Lung (tissue), 12 donors: Measurements from ENCODE around the gene PLXNA1. TPM values are rescaled to one million over a fixed set of nuclear protein-coding genes. Genes with fewer than 3 reads are reported as not detected.

Experiments
- ATAC-seq: fragments of 200-7000 bp; cut with Tn5 transposase; one replicate; pipeline ENCODE4 v1.9.1; 2020; ENCODE audit warnings: moderate number of reproducible peaks; ENCODE audit not compliant: insufficient read depth, low FRiP score
- DNase-seq, 3 donors: peaks; one replicate each; pipeline ENCODE4 v3.0.0-alpha.2; 2013 to 2017
- H3K27ac ChIP-seq, 2 donors: one replicate each; pipeline ENCODE4 v1.5.1; 2013; ENCODE audit warnings: mild to moderate bottlenecking in 2 of 2, moderate library complexity in 2 of 2, control low read depth in 1 of 2, inconsistent platforms in 1 of 2, low read depth in 1 of 2, low read length in 1 of 2
- H3K27me3 ChIP-seq, 3 donors: one replicate each; pipeline ENCODE4 v1.5.1; 2013; ENCODE audit warnings: low read length in 2 of 3; ENCODE audit not compliant: control insufficient read depth in 3 of 3, insufficient read depth in 3 of 3
- H3K36me3 ChIP-seq, 4 donors: one replicate each; pipeline ENCODE4 v1.5.1; 2013; ENCODE audit warnings: low read length in 4 of 4, mild to moderate bottlenecking in 1 of 4, moderate library complexity in 1 of 4; ENCODE audit not compliant: control insufficient read depth in 4 of 4, insufficient read depth in 4 of 4
- H3K4me1 ChIP-seq, 5 donors: one replicate each; pipeline ENCODE4 v1.5.1; 2013; ENCODE audit warnings: low read length in 5 of 5, mild to moderate bottlenecking in 2 of 5, moderate library complexity in 1 of 5; ENCODE audit not compliant: control insufficient read depth in 5 of 5, insufficient read depth in 5 of 5
- H3K4me3 ChIP-seq: one replicate; pipeline ENCODE4 v1.5.1; 2013; ENCODE audit warnings: mild to moderate bottlenecking, control low read depth, moderate library complexity
- H3K9ac ChIP-seq, 2 donors: one replicate each; pipeline ENCODE4 v1.5.1; 2013; ENCODE audit warnings: low read length in 2 of 2, control low read depth in 1 of 2; ENCODE audit not compliant: insufficient read depth in 1 of 2
- H3K9me3 ChIP-seq, 4 donors: one replicate each; pipeline ENCODE4 v1.5.1; 2013; ENCODE audit warnings: low read length in 3 of 4, mild to moderate bottlenecking in 1 of 4, moderate library complexity in 1 of 4; ENCODE audit not compliant: control insufficient read depth in 4 of 4, insufficient read depth in 3 of 4
- CTCF ChIP-seq: IDR thresholded peaks from 2 replicates; pipeline ENCODE4 v1.5.1; 2012; ENCODE audit warnings: mild to moderate bottlenecking; ENCODE audit errors: control extremely low read depth, extremely low read depth
- WGBS, 2 donors: extraction: QIAGEN DNeasy Blood & Tissue Kit; methylation state at CpG; one replicate each; pipeline ENCODE4 v1.1.7; 2013; 5-methylcytosine and 5-hydroxymethylcytosine counted together
- polyA plus RNA-seq, 2 donors: library from polyadenylated mRNA; stranded (reverse); fragments of 200-250 nt; gene quantifications; one replicate each; pipeline ENCODE4 v1.2.1, GENCODE V29; 2013
- total RNA-seq, 2 donors: library from RNA; depleted of rRNA in 1 of 2; stranded (reverse); fragments of >200 nt in 1 of 2; gene quantifications; one replicate each; pipeline ENCODE4 v1.2.1, GENCODE V29; 2014 to 2021
- donor health status: control.
- donor health status: control.
- donor health status: Bipolar disorder and iron deficiency.
- donor health status: healthy.
- donor health status: DM: yes; HTN: yes; CAD: no.

PLXNA1 gene
- total and polyA plus RNA-seq, 4 donors: 17.6 to 51.7 (median 21.7) TPM

- peaks cover 0 to 2% (median 0%) of the 10 kb centered on the region in 4 donors for H3K9me3 ChIP-seq
- H3K27me3 ChIP-seq: no peaks in the 10 kb centered on the region
- no peak for TF ChIP-seq CTCF
- no peak overlapping the region for H3K4me3 ChIP-seq
- DNase-seq (peak in 2 of 3 donors; percentile 21 to 37), ATAC-seq (no peak)
- H3K9ac ChIP-seq: no peak overlapping the region
- H3K4me1 ChIP-seq: peaks cover 0 to 15% (median 3%) of the 10 kb centered on the region in 5 donors
- H3K36me3 ChIP-seq: peaks cover 0 to 3% (median 0%) of the 10 kb centered on the region in 4 donors
- H3K27ac ChIP-seq: peak overlapping the region in 1 of 2 donors; percentile 63
- whole genome bisulfite sequencing, 2 donors: 79 to 81% methylated on average over 17 of the region's 17 CpGs
Observed at GRCh38 chr3:126959921-126960603, 22.9 kb upstream of the PLXNA1 start.

GRCh38 chr3:126960604-126960995, 22.3 kb upstream of the PLXNA1 start:
- Histone ChIP-seq H3K4me1 (peaks cover 0 to 15% (median 3%) of the 10 kb centered on the region in 5 donors), H3K36me3 (peaks cover 0 to 3% (median 0%) of the 10 kb centered on the region in 4 donors), H3K27ac (peak overlapping the region in 1 of 2 donors; percentile 48), H3K9me3 (peaks cover 0 to 2% (median 0%) of the 10 kb centered on the region in 4 donors), H3K27me3 (no peaks in the 10 kb centered on the region), H3K4me3 (no peak overlapping the region), H3K9ac (no peak overlapping the region)
- 80 to 82% methylated on average over 17 of the region's 17 CpGs for WGBS, 2 donors
- TF ChIP-seq CTCF: no peak
- ATAC-seq (no peak), DNase-seq (no peak)

- no peak overlapping the region for H3K9ac ChIP-seq
- 64 to 85% methylated on average over 8 of the region's 8 CpGs for WGBS, 2 donors
- TF ChIP-seq CTCF: no peak
- H3K9me3 ChIP-seq: peaks cover 0 to 2% (median 0%) of the 10 kb centered on the region in 4 donors
- peak in 1 of 3 donors; percentile 40 for DNase-seq
- H3K27ac ChIP-seq: peak overlapping the region in 1 of 2 donors; percentile 18
- H3K36me3 ChIP-seq: peaks cover 0 to 3% (median 0%) of the 10 kb centered on the region in 4 donors
- peaks cover 0 to 15% (median 3%) of the 10 kb centered on the region in 5 donors for H3K4me1 ChIP-seq
- H3K4me3 ChIP-seq: no peak overlapping the region
- peak; percentile 71 for ATAC-seq
- no peaks in the 10 kb centered on the region for H3K27me3 ChIP-seq
Observed at GRCh38 chr3:126961191-126961790, 21.6 kb upstream of the PLXNA1 start.
